HEK293 (cell line): ENCODE data around the gene SLX4.

Experiments used
- CTCF ChIA-PET: fragments of 350-600 bp; formaldehyde crosslinking; extraction: SDS; loops from one replicate; lab custom pipeline; 2021; ENCODE audit warnings: antibody characterized with exemption; lab: Yijun Ruan, JAX
- POLR2A ChIA-PET: fragments of 300-600 bp; formaldehyde crosslinking; extraction: SDS; loops from one replicate; lab custom pipeline; 2020; ENCODE audit warnings: antibody characterized with exemption, inconsistent platforms; lab: Yijun Ruan, JAX
- H3K27ac ChIP-seq: fragments of 200-500 bp; sonication (Bioruptor generic); 2 replicates; pipeline ENCODE4 v1.5.1; 2014; ENCODE audit warnings: low read depth, low read length, control low read depth, inconsistent platforms; ENCODE audit errors: extremely low read depth
- H3K36me3 ChIP-seq, 2 experiments: fragments of 200-500 bp in 1 of 2; sonication (Bioruptor generic) in 1 of 2; 1 replicate in 1 of 2; 2 replicates in 1 of 2; pipeline ENCODE4 v1.5.1; 2014 to 2017; ENCODE audit warnings: inconsistent platforms in 2 of 2, low read length in 2 of 2; ENCODE audit not compliant: control insufficient read depth in 2 of 2, insufficient read depth in 1 of 2
- H3K4me1 ChIP-seq: fragments of 200-500 bp; sonication (Bioruptor generic); 2 replicates; pipeline ENCODE4 v1.5.1; 2014; ENCODE audit warnings: mild to moderate bottlenecking, low read length, inconsistent platforms; ENCODE audit not compliant: control insufficient read depth, insufficient read depth
- H3K4me3 ChIP-seq: 2 replicates; pipeline ENCODE4 v1.5.1; 2011; ENCODE audit warnings: low read depth, mild to moderate bottlenecking, control low read depth, low read length, moderate library complexity
- H3K9me3 ChIP-seq: fragments of 200-500 bp; sonication (Bioruptor generic); 2 replicates; pipeline ENCODE4 v1.5.1; 2014; ENCODE audit warnings: low read depth, low read length, inconsistent platforms; ENCODE audit not compliant: control insufficient read depth, insufficient read depth
- ATF2 ChIP-seq: fragments of 450-650 bp; formaldehyde crosslinking; IDR thresholded peaks from 2 replicates; pipeline ENCODE4 v1.5.1; 2016; ENCODE audit warnings: missing biosample characterization, missing genetic modification characterization, low read depth
- BCL6B ChIP-seq: fragments of 450-650 bp; formaldehyde crosslinking; IDR thresholded peaks from 2 replicates; pipeline ENCODE4 v1.5.1; 2017; ENCODE audit warnings: missing biosample characterization, missing genetic modification characterization
- KLF1 ChIP-seq: fragments of 450-650 bp; formaldehyde crosslinking; IDR thresholded peaks from 2 replicates; pipeline ENCODE4 v1.5.1; 2016; ENCODE audit warnings: missing biosample characterization, missing genetic modification characterization
- OSR2 ChIP-seq: fragments of 450-650 bp; formaldehyde crosslinking; IDR thresholded peaks from 2 replicates; pipeline ENCODE4 v1.5.1; 2016; ENCODE audit warnings: missing biosample characterization, missing genetic modification characterization
- SCRT2 ChIP-seq: fragments of 450-650 bp; formaldehyde crosslinking; IDR thresholded peaks from 2 replicates; pipeline ENCODE4 v1.5.1; 2016; ENCODE audit warnings: missing biosample characterization, missing genetic modification characterization
- YY1 ChIP-seq: fragments of 450-650 bp; formaldehyde crosslinking; IDR thresholded peaks from 2 replicates; pipeline ENCODE4 v1.5.1; 2018; ENCODE audit warnings: missing biosample characterization, missing genetic modification characterization
- ZNF132 ChIP-seq: fragments of 450-650 bp; formaldehyde crosslinking; IDR thresholded peaks from 2 replicates; pipeline ENCODE4 v1.5.1; 2017; ENCODE audit warnings: missing biosample characterization, missing genetic modification characterization, borderline replicate concordance
- ZNF148 ChIP-seq: fragments of 450-650 bp; formaldehyde crosslinking; IDR thresholded peaks from 2 replicates; pipeline ENCODE4 v1.5.0; 2017; ENCODE audit warnings: missing biosample characterization, missing genetic modification characterization, borderline replicate concordance
- ZNF513 ChIP-seq: fragments of 450-650 bp; IDR thresholded peaks from 2 replicates; pipeline ENCODE4 v1.5.1; 2018; ENCODE audit warnings: missing biosample characterization, missing genetic modification characterization

SLX4 gene

GRCh38 chr16:3590736-3591435 lies 20.5 kb downstream of the SLX4 start:
- Histone ChIP-seq H3K36me3 (peaks cover 0 to 55% of the 10 kb centered on the region in 2 experiments; a peak in 2 of 3 replicates), H3K4me3 (no peak overlapping the region)

GRCh38 chr16:3589991-3590701 lies 21.3 kb downstream of the SLX4 start:
- TF ChIP-seq ZNF513 (tag by site-specific recombination) = no peak
- TF ChIP-seq ZNF148 (tag by site-specific recombination) = no peak
- TF ChIP-seq ATF2 (tag by site-specific recombination) = peak; percentile 22; the same call in 1 of the 2 replicates
- TF ChIP-seq YY1 (tag by site-specific recombination) = no peak
- no peak for TF ChIP-seq ZNF132 (tag by site-specific recombination)
- H3K36me3 ChIP-seq = peaks cover 0 to 51% of the 10 kb centered on the region in 2 experiments; a peak in 2 of 3 replicates
- POLR2A ChIA-PET = no interaction called here
- no peak overlapping the region for H3K27ac ChIP-seq
- no peak overlapping the region for H3K4me3 ChIP-seq
- CTCF ChIA-PET = interaction anchor here (0.5 kb wide), 1 partner anchor 59 kb away, joined by 3 read pairs; no protein-coding TSS in a partner anchor
- H3K4me1 ChIP-seq = no peaks in the 10 kb centered on the region
- H3K9me3 ChIP-seq = no peaks in the 10 kb centered on the region

More at GRCh38 chr16:3590736-3591435, 20.5 kb downstream of the SLX4 start:
- POLR2A ChIA-PET = no interaction called here
- Histone ChIP-seq H3K27ac (no peak overlapping the region), H3K9me3 (no peaks in the 10 kb centered on the region), H3K4me1 (no peaks in the 10 kb centered on the region)
- peak; percentile 64 for TF ChIP-seq SCRT2
- no peak for TF ChIP-seq BCL6B (tag by site-specific recombination)
- CTCF ChIA-PET = no interaction called here

GRCh38 chr16:3589441-3589921 lies 21.9 kb downstream of the SLX4 start:
- peak; percentile 82 for TF ChIP-seq KLF1 (tag by site-specific recombination)
- no peak for TF ChIP-seq OSR2
- no peaks in the 10 kb centered on the region for H3K9me3 ChIP-seq
- H3K4me3 ChIP-seq = no peak overlapping the region
- POLR2A ChIA-PET = no interaction called here
- H3K27ac ChIP-seq = no peak overlapping the region
- H3K4me1 ChIP-seq = no peaks in the 10 kb centered on the region
- peaks cover 0 to 49% of the 10 kb centered on the region in 2 experiments; a peak in 2 of 3 replicates for H3K36me3 ChIP-seq
- CTCF ChIA-PET = interaction anchor here (0.5 to 0.7 kb wide), 2 partner anchors 48 to 60 kb away, joined by 3 read pairs; no protein-coding TSS in a partner anchor
